ENCODE data around the gene HEATR5A.

GRCh38 chr14:31360919-31361662, 59.3 kb downstream of the HEATR5A start:
- TF ChIP-seq CTCF (IDR thresholded peaks at IDR 0.05) = no peak
- no peak for TF ChIP-seq POLR2A (IDR thresholded peaks at IDR 0.05)

Measured in Peyer's patch (tissue), 4 donors.